DMS53 (cell line): Measurements from ENCODE around the gene EHHADH.

Experiments used
- DNase-seq: peaks from one replicate; lab custom pipeline; 2025; lab: John Stamatoyannopoulos, UW

Gene EHHADH

GRCh38 chr3:185197068-185197467, 56.8 kb downstream of the EHHADH start:
- DNase-seq: no peak

- no peak for DNase-seq
Observed at GRCh38 chr3:185195652-185196051, 58.2 kb downstream of the EHHADH start.

GRCh38 chr3:185188816-185189215, 65.0 kb downstream of the EHHADH start:
- peak; percentile 23 for DNase-seq

GRCh38 chr3:185187391-185187790, 66.5 kb downstream of the EHHADH start:
- no peak for DNase-seq

- peak; percentile 52 for DNase-seq
Observed at GRCh38 chr3:185176750-185177359, 77.0 kb downstream of the EHHADH start.

- no peak for DNase-seq
Observed at GRCh38 chr3:185175370-185175987, 78.4 kb downstream of the EHHADH start.

GRCh38 chr3:185172086-185173049, 81.5 kb downstream of the EHHADH start:
- DNase-seq: no peak

GRCh38 chr3:185164428-185165217, 89.2 kb downstream of the EHHADH start:
- DNase-seq: no peak

GRCh38 chr3:185162634-185163033, 91.2 kb downstream of the EHHADH start:
- no peak for DNase-seq

GRCh38 chr3:185161761-185162160, 92.1 kb downstream of the EHHADH start:
- DNase-seq: no peak

GRCh38 chr3:185157347-185157746, 96.5 kb downstream of the EHHADH start:
- DNase-seq: no peak

GRCh38 chr3:185155678-185156077, 98.2 kb downstream of the EHHADH start:
- no peak for DNase-seq

- no peak for DNase-seq
Observed at GRCh38 chr3:185153861-185154629, 99.8 kb downstream of the EHHADH start.

- DNase-seq: peak; percentile 51
Observed at GRCh38 chr3:185153171-185153771, 100.6 kb downstream of the EHHADH start.

- peak; percentile 86 for DNase-seq
Observed at GRCh38 chr3:185152410-185153170, 101.3 kb downstream of the EHHADH start, which contains the start of gene C3orf70. TSS of gene C3orf70 (minus strand) at chr3:185153060. CDS start at chr3:185152823, 237 bp downstream.

GRCh38 chr3:185151964-185152409, 101.9 kb downstream of the EHHADH start:
- no peak for DNase-seq

- DNase-seq: no peak
Observed at GRCh38 chr3:185151101-185151963, 102.5 kb downstream of the EHHADH start.

GRCh38 chr3:185150561-185150960, 103.3 kb downstream of the EHHADH start:
- DNase-seq: no peak

GRCh38 chr3:185149591-185149990, 104.3 kb downstream of the EHHADH start:
- DNase-seq: no peak
